Stomach (tissue), 9 donors: Measurements from ENCODE around the gene SORL1. TPM values are rescaled to one million over a fixed set of nuclear protein-coding genes. Genes with fewer than 3 reads are reported as not detected.

Experiments
- DNase-seq, 2 donors: peaks; one replicate each; pipeline versions ENCODE4 v3.0.0 to v3.0.0-alpha.2; 2013 to 2019
- H3K27ac ChIP-seq, 5 donors: fragments of 200-600 bp in 4 of 5; sonication (generic) in 4 of 5; one replicate each; pipeline ENCODE4 v1.5.1; 2013 to 2019; ENCODE audit warnings: mild to moderate bottlenecking in 1 of 5, moderate library complexity in 1 of 5
- H3K27me3 ChIP-seq, 3 donors: fragments of 200-600 bp; sonication (generic); one replicate each; pipeline ENCODE4 v1.5.1; 2017 to 2019; ENCODE audit warnings: mixed run types in 1 of 3
- H3K36me3 ChIP-seq, 4 donors: fragments of 200-600 bp; sonication (generic); 1 replicate in 3 of 4; 2 replicates in 1 of 4; pipeline ENCODE4 v1.5.1; 2016 to 2019
- H3K4me1 ChIP-seq, 4 donors: fragments of 200-600 bp; sonication (generic); one replicate each; pipeline ENCODE4 v1.5.1; 2016 to 2019
- H3K4me3 ChIP-seq, 4 donors: fragments of 200-600 bp; sonication (generic) in 3 of 4; one replicate each; pipeline ENCODE4 v1.5.1; 2016 to 2019; ENCODE audit warnings: mild to moderate bottlenecking in 1 of 4
- H3K9me3 ChIP-seq, 4 donors: fragments of 200-600 bp; sonication (generic); one replicate each; pipeline ENCODE4 v1.5.1; 2016 to 2019
- CTCF ChIP-seq, 7 experiments: fragments of 450-650 bp in 4 of 7; fragments of 200-600 bp in 3 of 7; sonication (generic) in 3 of 7; IDR thresholded peaks; one replicate each; pipeline ENCODE4 v1.5.1; 2016 to 2019; ENCODE audit warnings: antibody characterized with exemption in 7 of 7, control low read depth in 2 of 7, mild to moderate bottlenecking in 1 of 7
- EP300 ChIP-seq: sonication (generic); formaldehyde crosslinking; IDR thresholded peaks from one replicate; pipeline ENCODE4 v1.6.1; 2017; ENCODE audit warnings: antibody characterized with exemption
- POLR2A ChIP-seq, 4 donors: fragments of 450-650 bp; IDR thresholded peaks; one replicate each; pipeline ENCODE4 v1.6.1; 2016; ENCODE audit warnings: antibody characterized with exemption in 4 of 4, control low read depth in 2 of 4, mild to moderate bottlenecking in 1 of 4, moderate library complexity in 1 of 4
- POLR2AphosphoS5 ChIP-seq, 3 donors: sonication (generic); formaldehyde crosslinking; IDR thresholded peaks; one replicate each; pipeline ENCODE4 v1.6.1; 2016; ENCODE audit warnings: antibody characterized with exemption in 3 of 3
- WGBS, 5 donors: extraction: QIAGEN DNeasy Blood & Tissue Kit in 3 of 5; methylation state at CpG; one replicate each; pipeline versions ENCODE4 v1.1.5 to v1.1.7; 2013 to 2018; 5-methylcytosine and 5-hydroxymethylcytosine counted together
- intact Hi-C: fragments of 100-400 bp; cut with DNase I; formaldehyde crosslinking; loops from one replicate; pipeline ENCODE4 v1.15.1; 2023; ENCODE audit warnings: low total_unique reads
- polyA plus RNA-seq, 3 donors: library from polyadenylated mRNA; stranded (reverse); fragments of 200-250 nt; gene quantifications; one replicate each; pipeline ENCODE4 v1.2.3, GENCODE V29; 2013
- total RNA-seq, 5 donors: library from RNA; depleted of rRNA; stranded (reverse); fragments of >200 nt; gene quantifications; one replicate each; pipeline versions ENCODE4 v1.1.0 to v1.2.3, GENCODE V29; 2014 to 2016
- donor health status: healthy with polysubstance abuse.
- donor health status: Bipolar disorder and iron deficiency.
- donor health status: healthy.

The SORL1 gene
- total and polyA plus RNA-seq, 8 donors, result 0.76 to 161 (median 18.2) TPM

GRCh38 chr11:121450401-121450800 is 1.7 kb upstream of the SORL1 start:
- TF ChIP-seq POLR2AphosphoS5 (IDR thresholded peaks at IDR 0.05) (no peak), CTCF (IDR thresholded peaks at IDR 0.05) (no peak), EP300 (no peak), POLR2A (IDR thresholded peaks at IDR 0.05) (no peak)
- Histone ChIP-seq H3K4me1 (peaks cover 0 to 57% (median 28%) of the 10 kb centered on the region in 4 donors), H3K36me3 (no peaks in the 10 kb centered on the region), H3K27ac (peak overlapping the region in 3 of 5 donors; percentile 80 to 82 (median 81)), H3K9me3 (no peaks in the 10 kb centered on the region), H3K4me3 (no peak overlapping the region), H3K27me3 (peaks cover 0 to 10% (median 3%) of the 10 kb centered on the region in 3 donors)
- no peak for DNase-seq
- intact Hi-C loops, result no loop called here
- 74 to 94% (median 83%) methylated on average over 1 of the region's 1 CpG for whole genome bisulfite sequencing, 5 donors

GRCh38 chr11:121451178-121451985 is 732 bp upstream of the SORL1 start:
- Histone ChIP-seq H3K4me1 (peaks cover 0 to 50% (median 28%) of the 10 kb centered on the region in 4 donors), H3K27me3 (peaks cover 0 to 10% (median 3%) of the 10 kb centered on the region in 3 donors), H3K9me3 (no peaks in the 10 kb centered on the region), H3K36me3 (no peaks in the 10 kb centered on the region), H3K27ac (peak overlapping the region; percentile 70 to 82 (median 81)), H3K4me3 (peak overlapping the region; percentile 76 to 83 (median 81))
- TF ChIP-seq POLR2AphosphoS5 (IDR thresholded peaks at IDR 0.05), result peak in 2 of 3 donors; percentile 4 to 9
- TF ChIP-seq POLR2A (IDR thresholded peaks at IDR 0.05), result no peak
- 11 to 32% (median 16%) methylated on average over 16 to 22 of the region's 22 CpGs for WGBS, 5 donors
- intact Hi-C loops, result no loop called here
- DNase-seq, result peak; percentile 64 to 79

- no peaks in the 10 kb centered on the region for H3K9me3 ChIP-seq
- TF ChIP-seq POLR2AphosphoS5 (IDR thresholded peaks at IDR 0.05) (no peak), EP300 (no peak), CTCF (IDR thresholded peaks at IDR 0.05) (no peak), POLR2A (IDR thresholded peaks at IDR 0.05) (no peak)
- peak within 1 kb of the TSS; percentile 76 to 83 (median 81) for H3K4me3 ChIP-seq
- peak within 1 kb of the TSS; percentile 70 to 82 (median 81) for H3K27ac ChIP-seq
- no peaks in the 10 kb centered on the region for H3K36me3 ChIP-seq
- peaks cover 0 to 50% (median 28%) of the 10 kb centered on the region in 4 donors for H3K4me1 ChIP-seq
- DNase-seq, result no peak
- H3K27me3 ChIP-seq, result peaks cover 0 to 10% (median 3%) of the 10 kb centered on the region in 3 donors
- 2 to 7% (median 2%) methylated on average over 20 to 21 of the region's 21 CpGs for WGBS, 5 donors
- intact Hi-C loops, result no loop called here
Observed at GRCh38 chr11:121452609-121453150, 566 bp downstream of the SORL1 start, which contains the start of gene SORL1-AS1. SORL1-AS1 (minus strand) TSS chr11:121452967.

- H3K27ac ChIP-seq, result peak overlapping the region in 2 of 5 donors; percentile 80 to 81
- H3K4me1 ChIP-seq, result peaks cover 0 to 50% (median 28%) of the 10 kb centered on the region in 4 donors
- intact Hi-C loops, result no loop called here
- no peaks in the 10 kb centered on the region for H3K9me3 ChIP-seq
- peak overlapping the region in 2 of 4 donors; percentile 83 for H3K4me3 ChIP-seq
- WGBS, 5 donors, result 57 to 77% (median 71%) methylated on average over 6 of the region's 6 CpGs
- DNase-seq, result no peak
- H3K36me3 ChIP-seq, result no peaks in the 10 kb centered on the region
- TF ChIP-seq EP300 (no peak), CTCF (IDR thresholded peaks at IDR 0.05) (no peak), POLR2A (IDR thresholded peaks at IDR 0.05) (no peak)
- H3K27me3 ChIP-seq, result peaks cover 0 to 10% (median 3%) of the 10 kb centered on the region in 3 donors
Observed at GRCh38 chr11:121453589-121454299, 1.6 kb downstream of the SORL1 start.
